H1 (cell line): ENCODE data around the gene ADCY2. TPM values are rescaled to one million over a fixed set of nuclear protein-coding genes. Genes with fewer than 3 reads are reported as not detected.

Experiments used
- CBX5 ChIP-seq: fragments of 300-800, 300-1000 bp; sonication (generic); IDR thresholded peaks from 2 replicates; pipeline ENCODE4 v1.7.1; 2016; ENCODE audit warnings: antibody characterized with exemption, low read length, low read depth
- polyA plus RNA-seq, 7 experiments: library from polyadenylated mRNA; depleted of rRNA in 3 of 7; stranded (reverse) in 5 of 7; unstranded in 2 of 7; fragments of >200 nt in 5 of 7; fragments of 200-250 nt in 2 of 7; gene quantifications; 1 replicate in 5 of 7; 2 replicates in 1 of 7; 4 replicates in 1 of 7; pipeline versions ENCODE4 v1.2.1 to v1.2.3, GENCODE V29; 2011 to 2013; ENCODE audit warnings: missing spikeins in 2 of 7, mixed read lengths in 2 of 7
- total RNA-seq: library from RNA; stranded (reverse); fragmentation: NEBNext Ultra II Directional; extraction: Animal tissue kit (Norgen Biotek cat#: 25700); gene quantifications from 2 replicates; pipeline ENCODE4 v1.2.1, GENCODE V29; 2021
- TF ChIP-seq, protein P1 (sequence below): IDR thresholded peaks from 2 replicates; pipeline ENCODE4 v1.6.1; 2012; ENCODE audit warnings: low read length, inconsistent platforms

Gene ADCY2
- total and polyA plus RNA-seq, 2 of the 8 experiments (the other 6 are each of a cell fraction or from before 2014, with no cell fraction given): 35.8 to 122 TPM

DNA sequence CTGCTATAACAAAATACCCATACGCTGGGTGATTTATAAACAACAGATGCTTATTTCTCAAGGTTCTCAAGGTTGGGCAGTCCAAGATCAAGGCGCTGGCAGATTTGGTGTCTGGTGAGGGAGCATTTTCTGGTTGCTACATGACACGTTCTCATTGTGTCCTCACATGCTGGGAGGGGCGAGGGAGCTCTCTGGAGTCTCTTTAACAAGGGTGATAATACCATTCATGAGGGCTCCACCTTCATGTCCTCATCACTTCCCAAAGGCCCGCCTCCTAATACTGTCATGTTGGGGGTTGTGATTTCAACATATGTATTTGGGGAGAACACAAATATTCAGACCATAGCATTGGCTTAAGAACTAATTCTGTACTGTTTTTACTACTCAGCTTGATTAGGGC is 450.4 kb downstream of the ADCY2 start (continued):
- TF ChIP-seq, protein P1, sequence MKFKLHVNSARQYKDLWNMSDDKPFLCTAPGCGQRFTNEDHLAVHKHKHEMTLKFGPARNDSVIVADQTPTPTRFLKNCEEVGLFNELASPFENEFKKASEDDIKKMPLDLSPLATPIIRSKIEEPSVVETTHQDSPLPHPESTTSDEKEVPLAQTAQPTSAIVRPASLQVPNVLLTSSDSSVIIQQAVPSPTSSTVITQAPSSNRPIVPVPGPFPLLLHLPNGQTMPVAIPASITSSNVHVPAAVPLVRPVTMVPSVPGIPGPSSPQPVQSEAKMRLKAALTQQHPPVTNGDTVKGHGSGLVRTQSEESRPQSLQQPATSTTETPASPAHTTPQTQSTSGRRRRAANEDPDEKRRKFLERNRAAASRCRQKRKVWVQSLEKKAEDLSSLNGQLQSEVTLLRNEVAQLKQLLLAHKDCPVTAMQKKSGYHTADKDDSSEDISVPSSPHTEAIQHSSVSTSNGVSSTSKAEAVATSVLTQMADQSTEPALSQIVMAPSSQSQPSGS: no peak
- TF ChIP-seq CBX5: no peak
